HUES48 (cell line): ENCODE data around the gene RAB6B.
A peak's percentile ranks its signal among the peaks of the same experiment; 100 is the strongest.

Experiments used
- H3K27ac ChIP-seq: one replicate; pipeline ENCODE4 v1.7.0; 2013; ENCODE audit warnings: low read depth, low read length, inconsistent platforms
- H3K27me3 ChIP-seq: 2 replicates; pipeline ENCODE4 v1.6.1; 2013; ENCODE audit warnings: mild to moderate bottlenecking, low read length; ENCODE audit not compliant: control insufficient read depth, insufficient read depth
- H3K36me3 ChIP-seq: 2 replicates; pipeline ENCODE4 v1.6.1; 2013; ENCODE audit warnings: low read length; ENCODE audit not compliant: control insufficient read depth, insufficient read depth
- H3K4me1 ChIP-seq: 2 replicates; pipeline ENCODE4 v1.6.1; 2013; ENCODE audit warnings: mild to moderate bottlenecking, low read length; ENCODE audit not compliant: control insufficient read depth, insufficient read depth
- H3K4me3 ChIP-seq: 2 replicates; pipeline ENCODE4 v1.5.1; 2013; ENCODE audit warnings: mild to moderate bottlenecking, low read depth, low read length
- H3K9ac ChIP-seq: 2 replicates; pipeline ENCODE4 v1.6.1; 2013; ENCODE audit warnings: mild to moderate bottlenecking, low read depth, low read length, moderate library complexity
- H3K9me3 ChIP-seq: 2 replicates; pipeline ENCODE4 v1.6.1; 2013; ENCODE audit warnings: low read length; ENCODE audit not compliant: control insufficient read depth, insufficient read depth

Gene RAB6B

DNA sequence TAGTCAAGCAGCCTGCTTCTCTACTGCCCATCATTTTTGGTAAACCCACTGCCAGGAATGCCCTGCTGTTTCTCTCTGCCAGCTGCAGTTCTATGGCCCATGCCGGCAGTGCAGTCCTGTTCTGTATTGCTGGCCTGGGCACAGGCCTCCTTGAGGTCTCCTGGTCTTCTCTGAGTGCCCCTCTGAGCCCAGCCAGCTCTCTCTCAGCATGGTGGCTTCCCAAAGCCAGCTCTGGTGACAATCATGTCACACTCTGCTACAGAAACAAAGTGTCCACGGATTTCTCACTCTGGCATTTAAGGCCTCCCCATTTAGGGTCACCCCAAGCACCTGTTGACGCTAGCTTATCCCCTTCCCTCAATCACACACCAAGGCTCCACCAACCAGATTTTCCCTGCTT lies 65.6 kb downstream of the RAB6B start:
- H3K27ac ChIP-seq: no peak overlapping the region
- no peaks in the 10 kb centered on the region for H3K9me3 ChIP-seq
- no peak overlapping the region for H3K4me3 ChIP-seq
- no peaks in the 10 kb centered on the region for H3K27me3 ChIP-seq
- no peak overlapping the region for H3K9ac ChIP-seq
- no peaks in the 10 kb centered on the region for H3K4me1 ChIP-seq
- no peaks in the 10 kb centered on the region for H3K36me3 ChIP-seq

DNA sequence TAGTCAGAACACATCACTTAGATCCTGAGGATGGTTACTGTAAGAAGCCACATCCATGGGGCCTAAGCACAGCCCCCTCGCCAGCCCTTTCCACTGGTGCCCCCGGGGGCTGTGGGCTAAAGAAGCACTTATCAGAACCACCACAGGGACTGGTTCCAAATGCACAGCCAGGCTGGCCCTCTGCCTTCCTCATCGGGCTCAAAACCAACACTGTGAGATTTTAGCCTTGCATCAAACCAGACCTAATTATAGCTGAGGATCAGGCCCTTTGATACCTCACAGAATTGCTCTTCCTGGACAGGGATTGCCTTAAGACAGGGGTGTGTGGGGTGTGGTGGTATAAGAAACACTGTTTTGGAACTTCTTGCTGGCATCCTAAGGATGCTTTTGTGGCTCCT lies 66.4 kb downstream of the RAB6B start:
- H3K4me3 ChIP-seq: no peak overlapping the region
- H3K9ac ChIP-seq: no peak overlapping the region
- H3K4me1 ChIP-seq: no peaks in the 10 kb centered on the region
- no peaks in the 10 kb centered on the region for H3K36me3 ChIP-seq
- no peaks in the 10 kb centered on the region for H3K9me3 ChIP-seq
- no peaks in the 10 kb centered on the region for H3K27me3 ChIP-seq
- no peak overlapping the region for H3K27ac ChIP-seq

DNA sequence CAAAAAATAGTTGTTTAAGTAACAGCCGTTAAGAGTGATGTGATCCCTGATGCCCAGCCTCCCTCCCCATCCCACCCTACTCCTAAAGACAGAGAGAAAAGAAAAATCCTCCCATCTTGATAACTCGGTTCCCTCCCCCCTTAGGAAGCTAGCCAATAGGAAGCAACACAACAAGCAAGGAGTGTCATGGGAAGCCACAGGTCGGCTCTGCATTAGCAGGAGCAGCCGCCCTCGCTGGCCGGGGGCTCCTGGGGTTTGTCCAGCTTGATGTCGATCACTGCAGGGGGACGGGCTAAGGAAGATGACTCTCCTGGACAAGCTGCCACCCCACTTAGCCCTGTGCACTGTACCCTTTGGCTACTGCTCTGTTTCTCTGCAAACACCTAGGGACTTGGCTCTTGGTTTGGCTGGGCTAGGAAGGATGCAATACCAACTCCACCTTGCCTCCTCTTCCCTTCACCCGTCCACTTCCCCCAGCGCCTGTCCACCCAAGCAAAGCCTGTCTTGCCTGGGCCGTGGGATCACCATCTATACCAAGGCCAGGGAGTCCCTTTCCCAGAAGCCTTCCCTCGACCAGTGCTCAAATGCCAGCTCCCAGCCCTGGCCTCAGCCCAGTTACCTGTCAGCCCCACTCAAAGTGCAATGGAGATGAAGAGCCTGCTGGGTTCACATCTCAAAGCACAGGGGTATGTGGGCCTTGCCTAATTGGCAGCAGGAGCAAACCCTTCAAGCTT lies 66.9 kb downstream of the RAB6B start:
- no peaks in the 10 kb centered on the region for H3K27me3 ChIP-seq
- no peak overlapping the region for H3K9ac ChIP-seq
- no peaks in the 10 kb centered on the region for H3K4me1 ChIP-seq
- H3K36me3 ChIP-seq: 0 out of 2 replicates have a peak, but pooled peaks cover under 1% of the 10 kb centered on the region
- H3K9me3 ChIP-seq: no peaks in the 10 kb centered on the region
- no peak overlapping the region for H3K4me3 ChIP-seq
- no peak overlapping the region for H3K27ac ChIP-seq

DNA sequence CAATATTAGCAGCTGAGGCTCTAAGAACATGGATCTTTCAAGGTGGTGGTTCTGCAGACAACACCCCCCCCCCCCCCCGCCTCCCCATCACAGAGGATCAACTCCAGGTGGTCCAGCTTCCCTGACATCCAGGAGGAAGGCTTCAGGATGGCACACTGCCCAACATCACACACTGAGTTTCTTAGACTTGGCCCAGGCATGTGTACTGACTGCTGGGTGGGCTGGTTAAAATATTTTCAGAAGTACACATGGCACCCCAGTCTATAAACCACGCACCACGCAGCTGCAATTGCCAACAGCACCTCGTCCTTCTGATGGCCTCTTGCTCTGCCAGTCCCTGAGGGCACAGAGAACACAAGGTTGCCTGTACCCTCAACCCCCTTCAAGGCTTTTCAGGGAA lies 68.0 kb downstream of the RAB6B start:
- Histone ChIP-seq H3K4me1 (no peaks in the 10 kb centered on the region), H3K4me3 (no peak overlapping the region), H3K9me3 (no peaks in the 10 kb centered on the region), H3K27me3 (no peaks in the 10 kb centered on the region), H3K36me3 (peaks cover 2% of the 10 kb centered on the region; the same call in 1 of the 2 replicates), H3K9ac (no peak overlapping the region), H3K27ac (no peak overlapping the region)

DNA sequence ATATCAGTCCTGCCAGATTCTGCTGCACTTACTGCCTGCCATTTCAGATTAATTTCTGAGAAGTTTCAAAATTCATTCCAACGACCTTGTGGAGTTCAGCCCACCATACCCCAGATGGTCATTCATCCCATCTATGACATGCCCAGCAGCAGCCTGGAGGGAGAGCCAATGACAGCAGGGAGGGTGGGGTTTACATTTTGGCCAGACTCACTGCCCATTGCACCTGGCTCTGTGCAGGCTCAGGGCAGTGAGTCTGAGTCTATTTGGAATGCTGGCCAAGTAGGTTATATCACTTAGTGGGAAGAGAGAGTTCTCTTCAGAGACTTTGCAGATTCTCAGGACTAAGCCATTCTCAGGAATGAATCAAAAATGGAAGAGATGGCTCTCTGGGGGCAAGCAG lies 68.5 kb downstream of the RAB6B start:
- no peak overlapping the region for H3K9ac ChIP-seq

DNA sequence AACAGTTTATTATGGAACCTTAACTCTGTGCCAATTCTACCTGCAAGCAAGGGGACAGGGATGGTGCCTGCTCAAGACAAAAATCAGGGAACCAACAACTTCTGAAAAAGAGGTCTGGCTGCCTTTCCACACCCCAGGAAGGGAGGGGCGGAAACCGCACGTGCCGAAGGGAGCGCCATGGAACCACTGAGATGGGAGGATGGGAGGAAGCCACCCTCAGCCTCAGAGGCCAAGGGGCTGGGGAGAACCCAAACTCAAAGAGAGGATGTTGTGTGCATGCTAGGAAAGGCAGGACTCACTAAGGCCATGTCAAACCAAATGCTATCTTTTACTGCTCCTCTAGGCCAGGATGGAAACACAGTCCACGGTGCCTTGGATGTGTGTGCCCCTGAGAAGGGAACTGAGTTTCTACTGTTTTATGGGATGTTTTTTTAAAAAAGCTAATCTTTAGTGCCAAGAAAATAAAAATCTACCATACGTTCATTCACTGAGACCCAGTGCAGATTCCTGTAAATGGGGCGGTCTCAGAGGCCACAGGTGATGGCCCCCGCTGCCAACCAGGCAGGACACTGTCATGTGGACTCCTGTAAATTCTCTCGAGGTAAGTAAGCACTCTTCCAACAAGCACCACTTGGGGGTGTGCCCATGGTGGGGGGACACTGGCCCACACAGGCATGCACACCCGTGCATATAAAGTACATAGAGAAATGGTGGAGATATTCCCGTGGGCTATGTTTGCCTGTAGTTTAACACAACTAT lies 69.5 kb downstream of the RAB6B start:
- Histone ChIP-seq H3K27ac (no peak overlapping the region), H3K36me3 (peaks cover 16% of the 10 kb centered on the region), H3K27me3 (no peaks in the 10 kb centered on the region), H3K4me1 (peaks cover 11% of the 10 kb centered on the region), H3K9me3 (no peaks in the 10 kb centered on the region), H3K9ac (no peak overlapping the region), H3K4me3 (no peak overlapping the region)

More for the DNA sequence above, 68.5 kb downstream of the RAB6B start:
- Histone ChIP-seq H3K27me3 (no peaks in the 10 kb centered on the region), H3K36me3 (peaks cover 8% of the 10 kb centered on the region), H3K27ac (no peak overlapping the region), H3K9me3 (no peaks in the 10 kb centered on the region), H3K4me3 (no peak overlapping the region), H3K4me1 (peaks cover 2% of the 10 kb centered on the region)

DNA sequence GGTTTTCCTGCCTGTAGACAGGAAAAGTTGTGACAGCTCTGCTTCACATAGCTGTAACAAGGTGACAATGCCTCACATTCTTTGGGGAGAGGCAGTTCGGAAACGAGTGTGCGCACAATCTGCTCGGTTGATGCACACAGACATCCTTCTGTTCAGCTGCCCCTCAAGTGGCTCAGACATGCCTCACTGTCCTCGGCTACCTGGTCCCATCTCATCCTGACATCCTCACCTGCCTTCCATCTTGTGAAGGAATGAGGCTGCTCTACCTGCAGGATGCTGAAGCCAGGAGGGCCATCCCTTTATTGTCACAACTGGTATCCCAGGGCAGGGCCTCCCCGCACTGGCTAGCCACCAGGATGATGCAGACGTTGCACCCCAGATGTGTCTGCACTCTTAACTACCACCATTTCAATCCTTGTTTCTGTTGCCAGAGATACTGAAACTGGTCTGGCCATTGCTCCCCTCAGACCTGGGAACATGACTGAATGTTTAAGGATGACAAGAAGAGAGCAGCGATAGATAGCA lies 70.7 kb downstream of the RAB6B start:
- H3K9ac ChIP-seq: no peak overlapping the region
- H3K36me3 ChIP-seq: peaks cover 27% of the 10 kb centered on the region
- H3K4me1 ChIP-seq: peaks cover 14% of the 10 kb centered on the region

DNA sequence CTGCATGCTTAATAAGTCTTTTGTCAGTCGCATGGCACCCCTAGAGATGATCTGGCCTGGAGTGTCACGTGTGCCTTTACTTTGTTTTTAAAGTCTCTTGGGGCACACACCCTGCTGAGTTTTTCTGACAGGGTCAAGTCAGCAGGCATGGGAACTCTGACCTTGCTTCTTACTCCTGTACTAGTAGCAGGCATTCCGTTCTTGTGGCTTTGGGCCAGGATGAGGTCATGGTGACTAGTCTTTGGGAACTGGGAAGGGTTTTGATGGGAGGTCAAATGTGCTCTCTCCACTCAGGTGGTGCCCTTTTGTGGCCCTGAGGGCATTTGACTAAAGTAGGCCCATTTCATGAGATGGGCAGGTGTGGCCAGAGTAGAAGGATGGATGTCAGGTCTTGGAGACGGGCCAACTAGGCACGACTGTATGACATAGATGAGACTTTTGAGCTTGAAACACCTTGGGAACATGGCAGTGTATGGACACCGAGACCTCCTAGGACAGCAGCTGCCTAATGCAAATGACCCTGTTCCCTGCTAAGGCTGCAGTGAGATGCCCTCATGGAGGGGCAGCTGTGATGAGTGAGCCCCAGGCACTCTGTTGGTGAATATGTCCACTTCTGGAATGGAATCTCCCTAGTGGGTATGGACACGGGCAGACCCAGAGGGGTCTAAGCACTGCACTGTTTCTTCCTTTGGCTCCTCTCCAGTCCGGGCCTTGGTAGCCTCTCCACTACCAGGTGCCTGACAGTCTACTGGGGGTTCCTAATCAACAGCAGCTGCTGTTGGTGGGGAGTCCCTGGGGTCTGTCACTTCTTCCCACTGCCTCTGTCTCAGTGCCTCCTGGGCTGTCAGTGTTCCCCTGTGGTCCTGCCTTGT lies 73.7 kb downstream of the RAB6B start:
- Histone ChIP-seq H3K4me1 (peaks cover 14% of the 10 kb centered on the region), H3K9ac (no peak overlapping the region), H3K9me3 (no peaks in the 10 kb centered on the region), H3K27me3 (no peaks in the 10 kb centered on the region), H3K4me3 (no peak overlapping the region), H3K36me3 (peaks cover 49% of the 10 kb centered on the region), H3K27ac (peak overlapping the region; percentile 75)

More for the DNA sequence above, 70.7 kb downstream of the RAB6B start:
- Histone ChIP-seq H3K4me3 (no peak overlapping the region), H3K9me3 (no peaks in the 10 kb centered on the region), H3K27me3 (no peaks in the 10 kb centered on the region), H3K27ac (no peak overlapping the region)

DNA sequence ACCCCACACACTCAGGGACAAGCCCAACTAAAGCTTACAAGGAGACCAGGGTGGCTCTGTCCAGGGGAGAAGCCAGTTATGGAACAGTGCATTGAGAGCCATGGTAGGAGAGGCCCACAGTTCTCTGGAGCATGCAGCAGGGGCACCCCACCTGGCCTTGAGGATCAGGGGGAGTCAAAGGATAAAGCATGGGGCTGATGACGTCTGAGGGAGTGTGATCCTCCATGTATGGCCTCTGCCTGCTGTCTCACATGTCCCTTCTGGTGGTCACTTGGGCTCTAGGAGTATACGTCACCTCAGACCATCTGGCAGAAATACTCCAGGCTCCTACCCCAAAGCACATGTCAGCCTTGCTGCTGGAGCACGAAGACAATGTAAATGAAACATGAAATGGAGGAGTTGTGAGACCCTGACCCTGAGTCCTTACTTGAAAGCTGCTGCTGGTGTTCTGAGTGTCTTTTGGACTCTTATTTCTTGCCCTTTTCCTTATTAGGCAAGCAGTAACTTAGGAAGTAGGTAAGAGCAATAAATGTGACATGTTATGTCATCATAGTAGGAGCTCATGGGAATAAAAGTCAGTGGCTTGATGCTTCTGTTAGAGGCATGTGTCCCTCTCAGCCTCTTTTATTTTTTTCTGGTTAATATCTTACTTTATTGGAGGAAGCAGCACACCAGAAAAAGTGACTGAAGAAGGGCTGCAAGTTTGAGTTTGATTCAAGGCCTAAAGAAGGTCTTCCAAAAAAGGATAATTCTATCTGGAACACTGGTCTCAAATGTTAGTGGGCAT lies 74.6 kb downstream of the RAB6B start:
- no peak overlapping the region for H3K4me3 ChIP-seq
- no peak overlapping the region for H3K9ac ChIP-seq
- H3K27me3 ChIP-seq: no peaks in the 10 kb centered on the region
- peaks cover 58% of the 10 kb centered on the region for H3K36me3 ChIP-seq
- peaks cover 14% of the 10 kb centered on the region for H3K4me1 ChIP-seq
- H3K9me3 ChIP-seq: no peaks in the 10 kb centered on the region
- H3K27ac ChIP-seq: peak overlapping the region; percentile 75

DNA sequence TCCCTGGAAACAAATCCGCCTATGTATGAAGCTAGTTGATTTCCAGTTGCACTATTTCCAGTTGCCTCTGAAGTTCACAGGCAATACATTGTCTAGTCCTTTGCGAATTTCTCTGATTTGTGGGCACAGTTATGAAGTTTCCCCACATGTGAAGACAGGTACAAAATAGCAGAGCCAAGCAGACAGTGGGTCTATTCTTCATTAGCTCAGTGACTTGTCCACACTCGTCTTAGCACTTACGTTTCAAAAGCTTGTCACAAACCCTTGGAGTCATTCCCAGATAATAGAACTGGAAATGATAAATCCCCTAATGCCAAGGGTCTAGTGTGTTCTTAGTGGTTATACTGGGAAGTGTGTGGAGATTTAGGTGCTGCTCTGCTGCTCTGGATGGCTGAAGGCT lies 75.6 kb downstream of the RAB6B start:
- no peak overlapping the region for H3K9ac ChIP-seq
- H3K36me3 ChIP-seq: peaks cover 68% of the 10 kb centered on the region
- no peak overlapping the region for H3K27ac ChIP-seq
- no peak overlapping the region for H3K4me3 ChIP-seq
- H3K4me1 ChIP-seq: peaks cover 14% of the 10 kb centered on the region
- no peaks in the 10 kb centered on the region for H3K27me3 ChIP-seq
- no peaks in the 10 kb centered on the region for H3K9me3 ChIP-seq
